Endometrial microvascular endothelial cells (primary cell): ENCODE data around the gene STPG3. TPM values are rescaled to one million over a fixed set of nuclear protein-coding genes. Genes with fewer than 3 reads are reported as not detected.

ENCODE experiments used
- in situ Hi-C: cut with HindIII; loops from 2 replicates; pipeline ENCODE4 v1.10.0; 2017; ENCODE audit warnings: low sequenced_read_pairs, low pct_unique_long_range_greater_than_20kb; ENCODE audit errors: inconsistent ontology term
- total RNA-seq: library from RNA; depleted of rRNA; stranded (reverse); fragments of >200 nt; gene quantifications from one replicate; pipeline ENCODE4 v1.2.3, GENCODE V29; 2015; ENCODE audit errors: inconsistent ontology term

STPG3 gene
- total RNA-seq, result not detected

DNA sequence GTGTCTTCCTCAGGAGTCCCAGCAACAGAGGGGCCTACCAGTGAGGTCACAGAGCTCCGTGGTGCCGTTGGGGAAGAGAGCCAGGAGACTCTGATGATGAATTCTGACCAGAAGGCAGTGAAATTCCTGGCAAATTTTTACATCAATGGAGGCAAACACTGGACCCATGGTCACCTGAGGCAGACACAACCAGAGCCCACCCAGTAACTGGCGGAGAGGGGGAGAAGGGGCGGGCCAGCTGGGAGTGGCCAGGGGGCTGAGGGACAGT, at the start of gene STPG3:
Gene STPG3 (plus strand): TSS at position 93 of the 268 bp plus-strand sequence. CDS start 1 bp downstream, at position 94.
- in situ Hi-C loops, result no loop called here

- in situ Hi-C loops, result no loop called here
Observed at GRCh38 chr9:137202966-137203365, 48.1 kb upstream of the STPG3 start.

DNA sequence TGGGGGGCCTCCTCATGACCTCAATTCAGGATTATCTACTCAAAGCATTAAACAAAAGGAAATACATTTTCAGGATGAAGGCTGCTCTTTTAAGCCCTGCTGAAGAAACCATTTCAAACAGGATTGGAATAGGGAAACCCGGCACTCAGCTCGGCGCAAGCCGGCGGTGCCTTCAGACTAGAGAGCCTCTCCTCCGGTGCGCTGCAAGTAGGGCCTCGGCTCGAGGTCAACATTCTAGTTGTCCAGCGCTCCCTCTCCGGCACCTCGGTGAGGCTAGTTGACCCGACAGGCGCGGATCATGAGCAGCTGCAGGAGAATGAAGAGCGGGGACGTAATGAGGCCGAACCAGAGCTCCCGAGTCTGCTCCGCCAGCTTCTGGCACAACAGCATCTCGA, 46.4 kb upstream of the STPG3 start:
- in situ Hi-C loops, result no loop called here

DNA sequence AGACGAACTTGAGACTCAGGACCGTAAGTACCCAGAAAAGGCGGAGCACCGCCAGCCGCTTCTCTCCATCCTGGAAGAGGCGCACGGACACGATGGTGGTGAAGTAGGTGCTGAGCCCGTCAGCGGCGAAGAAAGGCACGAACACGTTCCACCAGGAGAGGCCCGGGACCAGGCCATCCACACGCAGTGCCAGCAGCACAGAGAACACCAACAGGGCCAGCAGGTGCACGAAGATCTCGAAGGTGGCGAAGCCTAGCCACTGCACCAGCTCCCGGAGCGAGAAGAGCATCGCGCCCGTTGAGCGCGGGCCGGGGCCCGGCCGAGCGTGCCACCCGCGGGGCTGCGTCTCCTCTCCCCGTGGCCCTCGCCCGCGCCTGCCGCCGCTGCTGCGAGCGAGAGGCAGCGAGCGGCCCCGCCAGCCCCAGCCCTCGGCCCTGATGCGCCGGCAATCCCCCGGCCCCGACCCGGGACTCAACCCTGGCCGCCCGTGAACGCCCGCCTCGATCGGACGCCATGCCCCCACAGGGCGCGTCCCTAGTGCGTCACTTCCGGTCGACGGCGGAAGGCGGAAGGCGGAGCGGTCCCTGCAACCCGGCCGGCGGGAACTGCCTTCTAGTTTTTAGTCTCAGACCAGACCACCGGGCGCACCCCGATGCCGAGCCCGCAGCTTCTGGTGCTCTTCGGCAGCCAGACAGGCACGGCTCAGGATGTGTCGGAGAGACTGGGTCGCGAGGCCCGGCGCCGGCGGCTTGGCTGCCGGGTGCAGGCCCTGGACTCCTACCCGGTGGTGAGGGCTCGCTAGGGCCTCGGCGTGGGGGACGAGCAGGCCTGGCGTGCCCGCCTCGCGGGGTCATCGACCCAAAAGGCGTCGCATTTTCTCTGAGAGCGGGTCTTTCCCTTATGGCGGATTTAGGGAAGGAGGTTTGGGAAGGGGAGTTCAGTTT, 45.7 kb upstream of the STPG3 start, which contains the start of the genes NDOR1 and TMEM203:
Gene NDOR1 (plus strand): TSS at position 575 of the 944 bp plus-strand sequence. CDS start 78 bp downstream, at position 653.
Gene TMEM203 (minus strand): TSS at position 523 of the 944 bp plus-strand sequence. CDS start 234 bp downstream, at position 289.
- in situ Hi-C loops, result no loop called here

GRCh38 chr9:137206602-137207001, 44.5 kb upstream of the STPG3 start:
- in situ Hi-C loops, result no loop called here

GRCh38 chr9:137211532-137211931, 39.6 kb upstream of the STPG3 start:
- in situ Hi-C loops, result no loop called here

GRCh38 chr9:137212520-137212919, 38.6 kb upstream of the STPG3 start:
- in situ Hi-C loops, result no loop called here

GRCh38 chr9:137213160-137214060, 37.7 kb upstream of the STPG3 start:
- in situ Hi-C loops, result no loop called here

- in situ Hi-C loops, result no loop called here
Observed at GRCh38 chr9:137214620-137215019, 36.5 kb upstream of the STPG3 start.

DNA sequence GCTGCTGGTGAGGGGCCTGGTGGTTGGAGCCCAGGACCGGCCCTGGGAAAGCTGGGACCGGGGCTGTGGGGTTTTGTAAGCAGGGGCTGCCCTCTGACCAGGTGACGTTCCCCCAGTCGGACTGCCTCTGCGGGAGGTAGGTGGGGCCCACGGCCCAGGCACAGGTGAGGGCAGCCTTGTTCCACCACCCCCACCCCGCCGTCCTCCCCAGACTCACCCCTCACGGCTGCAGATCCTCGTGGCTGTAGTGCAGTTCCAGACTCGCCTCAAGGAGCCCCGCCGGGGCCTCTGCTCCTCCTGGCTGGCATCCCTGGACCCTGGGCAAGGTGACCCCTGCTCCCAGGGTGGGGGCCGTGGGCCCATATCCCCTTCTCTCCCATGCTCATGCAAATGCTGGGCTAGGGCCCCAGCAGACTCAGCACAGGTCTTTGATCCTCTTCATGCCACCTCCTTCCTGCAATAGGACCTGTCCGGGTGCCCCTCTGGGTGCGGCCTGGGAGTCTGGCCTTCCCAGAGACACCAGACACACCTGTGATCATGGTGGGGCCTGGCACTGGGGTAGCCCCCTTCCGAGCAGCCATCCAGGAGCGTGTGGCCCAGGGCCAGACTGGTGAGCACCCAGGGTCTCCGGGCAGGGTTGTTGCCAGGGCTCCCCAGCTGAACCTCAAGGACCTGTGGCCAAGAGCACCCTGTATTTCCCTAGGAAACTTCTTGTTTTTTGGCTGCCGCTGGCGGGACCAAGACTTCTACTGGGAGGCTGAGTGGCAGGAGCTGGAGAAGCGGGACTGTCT, 35.7 kb upstream of the STPG3 start:
- in situ Hi-C loops, result no loop called here

DNA sequence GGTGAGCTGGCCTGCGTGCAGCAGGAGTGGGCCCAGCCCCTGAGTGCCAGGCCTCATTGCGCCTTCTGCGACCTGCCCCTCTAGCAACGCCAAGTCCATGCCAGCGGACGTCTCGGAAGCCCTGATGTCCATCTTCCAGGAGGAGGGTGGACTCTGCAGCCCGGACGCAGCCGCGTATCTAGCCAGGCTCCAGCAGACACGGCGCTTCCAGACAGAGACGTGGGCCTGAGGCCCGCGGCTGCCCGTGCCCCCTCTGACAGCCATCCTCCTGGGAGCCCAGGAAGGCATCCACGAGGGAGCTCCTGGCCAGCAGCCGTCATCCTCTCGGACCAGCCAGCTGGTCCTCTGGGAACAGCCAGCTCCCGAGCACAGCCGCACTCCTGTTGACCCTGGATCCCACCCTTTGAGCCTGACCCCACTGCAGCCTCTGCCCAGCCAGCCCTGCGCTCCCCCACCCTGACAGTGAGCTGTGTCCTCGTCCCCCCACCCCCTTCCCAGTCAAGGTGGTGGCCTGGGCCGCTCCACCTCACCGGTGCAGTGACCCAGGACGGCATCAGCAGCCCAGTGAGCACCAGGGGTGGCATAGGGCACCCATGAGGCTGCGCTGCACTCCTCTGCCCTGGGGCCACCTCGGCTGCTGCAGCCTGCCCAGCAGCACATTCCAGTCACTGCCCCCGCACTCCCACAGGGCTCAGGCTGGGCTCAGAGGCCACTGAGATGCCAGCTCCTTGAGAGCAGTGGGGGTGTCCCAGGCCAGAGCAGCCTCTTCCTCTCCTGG, 34.7 kb upstream of the STPG3 start:
- in situ Hi-C loops, result no loop called here

- in situ Hi-C loops, result no loop called here
Observed at GRCh38 chr9:137217276-137218211, 33.5 kb upstream of the STPG3 start.

DNA sequence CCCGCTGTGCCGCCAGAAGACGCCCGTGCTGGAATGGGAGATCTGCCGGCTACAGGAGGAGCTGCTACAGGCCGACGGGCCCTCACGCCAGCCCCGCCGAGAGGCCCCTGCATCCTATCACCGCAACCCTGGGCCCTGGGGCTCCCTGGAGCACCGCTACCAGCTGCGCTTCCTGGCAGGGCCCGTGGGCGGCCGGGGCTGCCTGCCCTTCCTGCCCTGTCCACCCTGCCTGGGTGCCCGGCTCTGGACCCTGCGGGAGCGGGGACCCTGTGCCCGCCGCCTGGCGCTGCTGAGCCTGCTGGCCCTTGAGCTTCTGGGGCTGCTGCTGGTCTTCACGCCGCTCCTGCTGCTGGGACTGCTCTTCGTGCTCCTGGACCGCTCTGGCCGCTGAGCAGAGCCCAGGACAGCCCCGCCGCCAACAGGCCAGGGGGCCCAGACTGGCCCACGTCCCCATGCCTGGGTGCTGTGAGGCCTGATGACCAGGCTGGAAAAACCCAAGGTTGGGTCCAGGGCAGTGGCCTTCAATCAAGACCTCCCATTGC, 32.8 kb upstream of the STPG3 start:
- in situ Hi-C loops, result no loop called here

DNA sequence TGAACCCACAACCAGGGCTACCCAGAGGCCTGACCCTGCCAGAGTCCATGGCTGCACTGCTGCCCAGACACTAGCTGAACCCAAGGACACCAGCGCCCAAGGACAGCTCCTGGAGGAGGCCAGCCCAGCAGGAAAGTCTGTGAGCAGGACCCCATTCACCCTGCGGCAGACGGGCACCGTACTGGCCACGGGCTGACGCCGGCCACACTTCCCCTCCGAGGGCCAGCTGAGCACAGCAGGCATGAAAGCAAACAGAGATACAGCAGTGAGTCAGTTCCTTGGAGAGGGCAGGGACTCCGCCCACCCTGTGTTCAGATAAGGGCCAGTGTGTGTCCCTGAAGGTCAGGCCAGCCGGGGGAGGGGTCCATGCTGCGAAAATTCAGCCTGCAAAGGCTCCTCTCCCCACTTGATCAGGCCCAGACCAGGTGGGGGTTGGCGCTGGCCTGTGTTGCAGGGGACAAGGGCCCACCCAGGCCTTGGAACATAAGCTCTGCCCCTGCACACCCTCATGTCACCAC, 32.3 kb upstream of the STPG3 start:
- in situ Hi-C loops, result no loop called here

DNA sequence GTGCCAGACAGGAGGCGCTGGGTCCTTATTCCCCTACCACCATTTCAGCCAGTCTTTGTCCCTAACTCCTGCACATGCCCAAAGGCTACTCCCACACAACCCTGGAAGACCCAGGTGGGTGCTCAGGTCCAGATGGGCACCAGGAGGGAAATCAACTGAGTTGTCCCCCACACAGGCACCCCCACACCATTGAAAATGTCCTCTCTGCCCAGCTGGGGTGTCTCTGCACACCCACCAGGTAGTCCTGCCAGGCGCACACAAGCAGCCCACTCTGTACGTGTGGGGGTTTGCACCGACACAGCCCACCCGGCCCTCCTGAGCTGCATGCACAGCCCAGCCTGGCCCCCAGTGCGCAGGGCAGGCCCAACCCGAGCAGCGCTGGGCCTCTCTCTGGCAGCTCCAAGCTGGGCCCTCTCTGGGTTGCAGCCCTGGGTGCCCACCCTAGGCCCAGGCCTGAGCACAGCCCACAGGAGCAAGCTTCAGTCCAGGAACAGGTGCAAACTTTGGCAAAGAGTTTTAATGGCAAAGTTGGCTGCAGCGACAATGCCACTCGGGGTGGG, 31.2 kb upstream of the STPG3 start:
- in situ Hi-C loops, result no loop called here

DNA sequence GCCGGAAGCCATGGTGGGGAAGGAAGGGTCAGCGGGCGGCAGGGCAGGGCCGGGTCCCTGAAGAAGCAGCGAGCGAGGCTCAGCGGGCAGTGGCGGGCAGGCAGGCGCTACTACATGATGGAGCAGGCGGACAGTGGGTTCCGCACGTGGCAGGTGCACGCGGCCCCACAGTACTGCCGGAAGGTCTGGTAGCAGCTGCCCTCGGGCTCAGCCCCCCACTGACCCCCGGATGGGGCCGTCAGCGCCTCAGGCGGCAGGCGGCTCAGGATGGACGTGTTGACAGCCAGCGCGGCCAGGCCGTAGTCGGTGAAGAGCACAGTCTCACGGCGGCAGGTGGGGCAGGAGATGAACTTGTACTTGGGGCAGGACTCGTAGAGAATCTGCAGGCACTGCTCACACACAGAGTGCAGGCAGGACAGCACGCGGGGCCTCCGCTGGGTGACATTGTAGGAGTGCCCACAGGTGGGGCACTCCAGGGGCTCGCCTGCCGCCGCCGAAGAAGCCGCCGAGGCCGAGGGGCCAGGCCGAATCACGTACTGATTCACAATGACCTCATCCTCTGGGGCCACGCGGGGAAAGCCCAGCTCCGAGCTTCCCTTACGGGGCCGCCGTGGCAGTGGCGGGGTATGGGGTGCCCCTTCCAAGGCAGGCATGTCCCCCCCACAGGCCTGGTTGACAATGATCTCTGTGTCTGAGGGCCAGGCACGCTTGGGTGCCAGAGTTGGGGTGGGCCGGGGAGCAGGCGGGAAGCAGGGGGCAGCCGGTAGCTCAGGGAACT, 30.6 kb upstream of the STPG3 start:
- in situ Hi-C loops, result no loop called here
